Measurements from ENCODE around the gene SNX5. TPM values are rescaled to one million over a fixed set of nuclear protein-coding genes. Genes with fewer than 3 reads are reported as not detected.
A peak's percentile ranks its signal among the peaks of the same experiment; 100 is the strongest.

The SNX5 gene
- total RNA-seq, 2 donors from 2014 or later = 46.7 to 48.2 TPM

DNA sequence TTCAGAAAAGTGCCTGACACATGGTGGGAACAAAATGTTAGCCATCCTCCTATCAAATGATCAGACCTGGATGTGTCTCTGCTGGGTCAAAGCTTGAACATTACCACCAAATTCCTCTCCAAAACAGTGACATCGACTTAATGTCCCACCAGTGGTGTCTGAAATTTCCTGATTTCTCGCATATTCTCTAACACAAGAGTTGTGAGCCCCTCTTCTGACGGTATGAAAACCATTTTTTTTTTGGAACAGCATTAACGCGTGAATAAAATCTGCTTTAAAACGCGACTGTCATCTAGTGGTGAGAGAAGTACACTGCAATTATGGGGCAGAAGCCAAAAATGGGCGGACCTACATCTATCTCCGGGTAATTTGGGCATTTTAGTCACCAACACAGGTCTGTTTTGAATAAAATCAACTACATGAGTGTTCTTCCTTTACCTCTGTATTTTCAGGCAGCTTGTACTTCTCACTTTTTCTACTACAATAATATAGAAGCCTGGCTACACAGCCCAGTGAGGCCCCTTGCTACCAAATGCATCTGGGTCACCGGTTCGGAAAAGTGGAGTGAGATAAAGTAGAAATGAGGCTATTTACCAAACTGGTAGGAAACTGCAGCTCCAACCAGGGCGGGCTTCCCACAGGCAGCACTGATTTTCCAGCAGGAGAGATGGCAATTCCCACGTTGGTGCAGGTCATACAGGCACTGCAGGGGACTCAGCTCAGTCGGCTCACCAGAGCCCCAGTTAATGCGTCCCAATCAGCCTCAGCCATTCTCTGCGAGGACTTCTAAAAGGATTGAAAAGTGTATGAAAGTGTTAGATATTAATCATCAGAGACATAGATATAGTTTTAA lies 27.6 kb upstream of the SNX5 start:
- DNase-seq (no peak), ATAC-seq (peak; percentile 70 to 71)
- intact Hi-C loops (cut with DNase I) = loop anchor here (2.0 to 10.0 kb wide), 2 partner anchors 491 kb away; no protein-coding TSS in a partner anchor

DNA sequence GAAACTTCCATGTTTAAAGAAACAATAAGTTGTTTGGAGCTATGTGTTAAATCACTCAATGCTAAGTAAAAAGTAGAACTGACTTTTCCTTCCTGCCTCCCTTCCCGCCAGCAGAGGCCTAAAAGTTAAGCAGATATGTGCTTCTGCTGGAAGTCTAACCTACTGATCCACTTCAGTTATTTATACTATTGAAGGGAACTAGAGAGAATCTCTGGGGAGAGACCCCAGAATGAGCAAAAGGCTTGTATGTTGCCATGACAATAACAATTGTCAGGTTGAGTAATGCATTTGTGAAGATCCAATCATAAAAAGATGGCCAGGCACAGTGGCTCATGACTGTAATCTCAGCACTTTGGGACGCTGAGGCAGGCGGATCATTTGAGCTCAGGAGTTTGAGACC lies 25.0 kb upstream of the SNX5 start:
- intact Hi-C loops (cut with DNase I) = loop anchor here in 1 of 2 donors (10.0 kb wide), 1 partner anchor 489 kb away; no protein-coding TSS in a partner anchor
- ATAC-seq (no peak), DNase-seq (no peak)

- DNase-seq (no peak), ATAC-seq (no peak)
- intact Hi-C loops (cut with DNase I) = loop anchor here in 1 of 2 donors (10.0 kb wide), 1 partner anchor 488 kb away; no protein-coding TSS in a partner anchor
Observed at GRCh38 chr20:17992847-17993513, 24.4 kb upstream of the SNX5 start.

DNA sequence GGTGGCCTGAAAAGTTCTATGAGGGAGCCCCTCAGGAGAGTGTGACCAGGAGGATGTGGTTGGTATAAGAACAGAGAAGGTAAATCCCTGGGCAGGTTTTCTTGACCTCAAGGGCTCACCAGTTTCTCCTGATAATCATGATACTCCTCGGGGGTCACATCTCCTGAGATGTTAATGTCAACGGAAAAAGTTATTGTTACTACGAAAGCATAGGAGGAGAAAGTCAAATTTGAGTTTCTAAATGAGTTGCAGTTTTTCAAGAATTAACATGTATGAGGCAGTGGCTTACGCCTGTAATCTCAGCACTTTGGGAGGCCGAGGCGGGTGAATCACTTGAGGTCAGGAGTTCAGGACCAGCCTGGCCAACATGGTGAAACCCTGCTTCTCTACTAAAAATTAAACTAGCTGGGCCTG lies 23.6 kb upstream of the SNX5 start:
- DNase-seq (no peak), ATAC-seq (no peak)
- intact Hi-C loops (cut with DNase I) = loop anchor here in 1 of 2 donors (10.0 kb wide), 1 partner anchor 487 kb away; no protein-coding TSS in a partner anchor

- ATAC-seq = no peak
- DNase-seq = no peak
- intact Hi-C loops (cut with DNase I) = loop anchor here in 1 of 2 donors (10.0 kb wide), 1 partner anchor 486 kb away; no protein-coding TSS in a partner anchor
Observed at GRCh38 chr20:17990278-17990972, 21.8 kb upstream of the SNX5 start.

GRCh38 chr20:17987988-17988387 lies 19.4 kb upstream of the SNX5 start:
- ATAC-seq = no peak
- no peak for DNase-seq
- intact Hi-C loops (cut with DNase I) = no loop called here

GRCh38 chr20:17985388-17986018 lies 16.9 kb upstream of the SNX5 start:
- no peak for ATAC-seq
- no peak for DNase-seq
- intact Hi-C loops (cut with DNase I) = no loop called here

- DNase-seq = no peak
- no peak for ATAC-seq
- intact Hi-C loops (cut with DNase I) = no loop called here
Observed at GRCh38 chr20:17976305-17976704, 7.7 kb upstream of the SNX5 start.

- no peak for ATAC-seq
- intact Hi-C loops (cut with DNase I) = no loop called here
- DNase-seq = no peak
Observed at GRCh38 chr20:17972121-17972520, 3.5 kb upstream of the SNX5 start.

DNA sequence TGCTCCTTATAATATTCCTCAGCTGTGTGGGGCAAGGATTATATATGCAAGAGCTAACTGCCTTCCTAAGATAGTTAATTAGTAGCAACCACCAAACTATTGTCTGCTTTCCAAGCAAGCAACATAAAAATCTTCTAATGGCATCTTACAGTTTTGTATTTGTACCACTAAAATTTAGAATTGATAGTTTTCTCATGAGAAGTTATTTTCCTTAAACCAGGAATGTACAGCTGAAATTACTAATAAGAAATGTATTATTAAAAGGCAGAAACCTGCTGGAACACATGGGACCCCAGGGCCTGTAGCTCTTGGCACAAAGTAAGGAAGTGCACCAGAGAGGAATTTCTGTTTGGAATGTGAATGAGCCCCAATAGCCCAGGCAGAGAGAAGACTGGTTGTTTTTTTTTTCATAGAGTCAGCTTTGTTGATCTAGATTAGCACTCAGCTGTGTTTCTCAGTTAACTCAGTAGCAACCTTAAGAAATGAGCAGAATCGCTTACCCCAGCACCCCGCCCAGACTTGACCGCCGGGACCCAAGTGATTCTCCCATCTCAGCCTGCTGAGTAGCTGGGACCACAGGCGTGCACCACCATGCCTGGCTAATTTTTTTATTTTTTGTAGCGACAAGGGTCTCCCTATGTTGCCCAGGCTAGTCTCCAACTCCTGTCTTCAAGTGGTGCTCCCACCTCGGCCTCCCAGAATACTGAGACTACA lies 2.9 kb upstream of the SNX5 start:
- ATAC-seq (no peak), DNase-seq (no peak)
- intact Hi-C loops (cut with DNase I) = no loop called here

GRCh38 chr20:17969884-17970409 lies 1.4 kb upstream of the SNX5 start:
- intact Hi-C loops (cut with DNase I) = no loop called here

DNA sequence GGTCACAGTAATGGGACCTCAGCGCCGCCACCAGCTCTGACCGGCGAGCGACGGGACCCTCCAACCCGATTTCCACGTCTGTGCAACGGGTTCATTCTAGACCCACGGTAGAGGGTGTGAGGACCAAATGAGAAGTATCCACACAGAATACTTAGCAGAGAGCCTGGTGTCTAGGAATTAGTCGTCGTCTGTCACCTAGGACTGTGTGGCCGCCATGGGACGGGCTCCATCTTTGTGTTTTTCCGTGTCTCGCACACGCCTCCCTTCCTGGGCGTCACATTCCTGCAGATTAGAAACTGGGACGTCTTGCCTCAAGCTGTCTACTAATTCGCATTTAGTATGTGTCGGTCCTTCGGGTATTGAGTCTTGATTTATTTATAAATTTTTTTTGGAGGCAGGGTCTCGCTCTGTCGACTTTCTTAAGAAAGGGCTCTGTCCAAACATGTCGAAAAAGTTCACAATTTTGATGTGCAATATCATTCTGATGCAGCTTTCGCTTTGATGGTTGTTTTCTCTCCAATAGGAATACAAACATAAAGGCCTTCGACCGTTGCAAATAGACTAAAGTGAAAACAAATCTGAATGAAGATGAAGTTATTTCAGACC lies 787 bp upstream of the SNX5 start:
- intact Hi-C loops (cut with DNase I) = no loop called here
- DNase-seq (no peak), ATAC-seq (peak; percentile 4 to 12)

More at GRCh38 chr20:17969884-17970409, 1.4 kb upstream of the SNX5 start:
- DNase-seq (no peak), ATAC-seq (no peak)

- peak; percentile 7 to 10 for ATAC-seq
- intact Hi-C loops (cut with DNase I) = no loop called here
Observed at GRCh38 chr20:17967521-17968365, 851 bp downstream of the SNX5 start.

DNA sequence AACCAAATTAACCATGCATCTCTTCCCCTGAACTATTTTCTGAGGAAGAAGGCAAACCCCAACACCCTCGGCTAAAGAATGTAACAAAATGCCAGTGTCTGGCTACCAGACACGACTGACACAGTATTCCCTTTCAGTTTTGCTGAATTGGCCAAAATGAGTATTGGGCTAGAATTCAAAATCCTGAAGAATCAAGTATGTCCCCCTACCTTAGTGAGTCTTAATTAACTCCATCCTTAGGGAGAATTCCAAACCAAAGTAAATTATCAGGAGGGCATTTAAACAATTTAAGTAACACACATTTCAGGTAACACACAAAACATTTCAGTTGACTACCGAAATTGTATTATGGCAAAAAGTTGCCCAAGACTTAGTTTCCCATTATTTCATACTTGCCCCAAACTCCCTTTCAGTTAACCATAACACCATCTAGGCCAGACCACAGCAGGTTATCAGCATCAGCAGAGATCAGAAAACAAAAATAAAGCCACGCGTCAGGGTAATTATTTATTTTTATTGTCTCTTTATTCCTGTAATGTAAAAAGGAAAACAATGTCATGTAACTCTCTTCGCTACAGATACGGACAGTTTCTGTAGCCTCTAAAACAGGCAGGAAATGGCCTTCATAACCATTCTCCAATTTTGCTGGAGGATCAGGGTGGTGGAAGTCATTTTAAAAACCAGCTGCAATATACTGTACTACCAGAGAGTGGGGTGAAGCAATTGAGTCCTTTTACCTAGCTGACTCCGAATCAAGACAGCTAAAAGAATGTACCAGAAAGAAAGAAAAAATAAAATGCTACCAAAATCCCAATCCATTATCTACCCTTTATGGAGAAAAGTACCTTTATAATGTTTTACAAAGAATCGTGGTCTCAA lies 1.9 kb downstream of the SNX5 start:
- intact Hi-C loops (cut with DNase I) = no loop called here
- no peak for ATAC-seq

More at GRCh38 chr20:17967521-17968365, 851 bp downstream of the SNX5 start:
- no peak for DNase-seq

GRCh38 chr20:17965042-17965697 lies 3.4 kb downstream of the SNX5 start:
- intact Hi-C loops (cut with DNase I) = no loop called here
- ATAC-seq (no peak), DNase-seq (peak; percentile 47)

More for the DNA sequence above, 1.9 kb downstream of the SNX5 start:
- DNase-seq = no peak
